OCI-LY7 (cell line): ENCODE data around the gene STON2.

Experiments
- CTCF ChIP-seq: fragments of 200-600 bp; sonication (generic); conservative IDR thresholded peaks from 2 replicates; pipeline ENCODE4 v1.5.1; 2014; ENCODE audit warnings: mild to moderate bottlenecking, antibody characterized with exemption, low read length, moderate library complexity, mixed read lengths
- EZH2phosphoT487 ChIP-seq: fragments of 200-600 bp; sonication (generic); IDR thresholded peaks from 2 replicates; pipeline ENCODE4 v1.6.1; 2018; ENCODE audit warnings: low read depth, borderline replicate concordance, mild to moderate bottlenecking, mixed run types, antibody characterized with exemption, low read length, moderate library complexity, mixed read lengths

- TF ChIP-seq CTCF (no peak), EZH2phosphoT487 (no peak)
These were observed 127.8 kb downstream of the STON2 start for GRCh38 chr14:81272317-81272716.
